GM18507 (cell line): ENCODE measurements around the gene RAD9A.
A peak's percentile ranks its signal among the peaks of the same experiment; 100 is the strongest.

Source experiments
- DNase-seq: peaks from one replicate; pipeline ENCODE4 v3.0.0; 2011; ENCODE audit warnings: low read depth; ENCODE audit not compliant: insufficient read length; ENCODE audit errors: extremely low spot score
- FAIRE-seq: peaks from 2 replicates; lab custom pipeline; 2011; peaks lifted over from hg19 to GRCh38; lab: Jason Lieb, UNC

RAD9A gene

GRCh38 chr11:67391304-67392182, at the start of gene RAD9A:
Gene RAD9A (plus strand): TSS chr11:67391986. CDS start chr11:67392045, 59 bp downstream.
- DNase-seq: peak; percentile 98
- FAIRE-seq: peak; percentile 77

- peak; percentile 21 for FAIRE-seq
- DNase-seq: no peak
Measured at GRCh38 chr11:67344264-67344663, 47.5 kb upstream of the RAD9A start.

- no peak for DNase-seq
Measured at GRCh38 chr11:67345247-67345919, 46.4 kb upstream of the RAD9A start.

GRCh38 chr11:67345920-67346819, 45.6 kb upstream of the RAD9A start:
- peak; percentile 46 for FAIRE-seq
- DNase-seq: no peak

More at GRCh38 chr11:67345247-67345919, 46.4 kb upstream of the RAD9A start:
- no peak for FAIRE-seq

GRCh38 chr11:67347964-67348749, 43.6 kb upstream of the RAD9A start:
- DNase-seq: no peak

GRCh38 chr11:67349036-67349435, 42.8 kb upstream of the RAD9A start:
- no peak for FAIRE-seq
- no peak for DNase-seq

More at GRCh38 chr11:67347964-67348749, 43.6 kb upstream of the RAD9A start:
- no peak for FAIRE-seq

GRCh38 chr11:67349457-67349856, 42.3 kb upstream of the RAD9A start:
- FAIRE-seq: no peak
- no peak for DNase-seq

GRCh38 chr11:67349928-67350465, 41.8 kb upstream of the RAD9A start:
- no peak for FAIRE-seq
- no peak for DNase-seq

GRCh38 chr11:67351275-67352005, 40.3 kb upstream of the RAD9A start:
- DNase-seq: no peak
- peak; percentile 78 for FAIRE-seq

- no peak for DNase-seq
- no peak for FAIRE-seq
Measured at GRCh38 chr11:67352546-67353316, 39.1 kb upstream of the RAD9A start.

GRCh38 chr11:67353317-67354074, 38.3 kb upstream of the RAD9A start, which contains the start of gene POLD4:
Gene POLD4 (minus strand): TSS chr11:67353546. CDS start chr11:67353399, 147 bp downstream.
- FAIRE-seq (peak; percentile 87), DNase-seq (peak; percentile 96)

- FAIRE-seq: peak; percentile 33
- no peak for DNase-seq
Measured at GRCh38 chr11:67354075-67355022, 37.4 kb upstream of the RAD9A start.

- no peak for FAIRE-seq
- DNase-seq: no peak
Measured at GRCh38 chr11:67355023-67355793, 36.6 kb upstream of the RAD9A start.

- no peak for DNase-seq
- no peak for FAIRE-seq
Measured at GRCh38 chr11:67355794-67356386, 35.9 kb upstream of the RAD9A start.
